Measurements from ENCODE around the gene TRAPPC2.

Gene TRAPPC2

DNA sequence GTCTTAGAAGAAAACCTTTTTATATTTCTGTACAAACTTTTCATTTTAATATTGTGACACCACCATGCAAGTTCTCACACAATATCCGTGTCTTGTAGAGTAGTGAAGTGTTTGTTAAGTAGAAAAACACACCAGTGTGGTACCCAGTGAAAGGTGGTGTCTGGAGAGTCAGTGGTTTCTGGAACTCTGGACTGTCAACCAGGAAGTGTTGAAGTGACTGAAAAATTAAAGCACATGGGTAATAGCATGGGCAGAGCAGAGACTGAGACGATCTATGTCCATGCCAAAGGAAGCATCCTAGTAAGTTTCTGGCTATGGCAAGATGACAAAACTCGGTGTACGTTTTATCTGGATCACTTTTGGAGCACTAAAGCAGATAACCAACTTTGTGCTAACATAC, 23.3 kb downstream of the TRAPPC2 start:
- no peaks in the 10 kb centered on the region for H3K9me3 ChIP-seq (ENCODE audit: low read length)
- H3K9ac ChIP-seq (ENCODE audit: low read length) = no peak overlapping the region
- H3K27ac ChIP-seq (ENCODE audit: low read depth, low read length, poor library complexity, severe bottlenecking) = no peak overlapping the region
- H3K4me1 ChIP-seq (ENCODE audit: insufficient read depth, low read length, severe bottlenecking) = no peaks in the 10 kb centered on the region
- H3K36me3 ChIP-seq (ENCODE audit: insufficient read depth, low read length) = peaks cover 71% of the 10 kb centered on the region
- no peak overlapping the region for H3K4me2 ChIP-seq (ENCODE audit: low read length)
- H3K27me3 ChIP-seq (ENCODE audit: insufficient read depth, low read length) = no peaks in the 10 kb centered on the region
- H2AFZ ChIP-seq (ENCODE audit: low read length) = no peak overlapping the region
- H3F3A ChIP-seq (ENCODE audit: insufficient read depth, low read length) = no peaks in the 10 kb centered on the region
- no peak overlapping the region for H3K4me3 ChIP-seq (ENCODE audit: low read depth, low read length, poor library complexity, severe bottlenecking)
- H3K9me2 ChIP-seq (ENCODE audit: low read depth, low read length) = no peaks in the 10 kb centered on the region
- no peaks in the 10 kb centered on the region for H4K20me1 ChIP-seq (ENCODE audit: insufficient read depth, low read length)
- TF ChIP-seq, protein P1, sequence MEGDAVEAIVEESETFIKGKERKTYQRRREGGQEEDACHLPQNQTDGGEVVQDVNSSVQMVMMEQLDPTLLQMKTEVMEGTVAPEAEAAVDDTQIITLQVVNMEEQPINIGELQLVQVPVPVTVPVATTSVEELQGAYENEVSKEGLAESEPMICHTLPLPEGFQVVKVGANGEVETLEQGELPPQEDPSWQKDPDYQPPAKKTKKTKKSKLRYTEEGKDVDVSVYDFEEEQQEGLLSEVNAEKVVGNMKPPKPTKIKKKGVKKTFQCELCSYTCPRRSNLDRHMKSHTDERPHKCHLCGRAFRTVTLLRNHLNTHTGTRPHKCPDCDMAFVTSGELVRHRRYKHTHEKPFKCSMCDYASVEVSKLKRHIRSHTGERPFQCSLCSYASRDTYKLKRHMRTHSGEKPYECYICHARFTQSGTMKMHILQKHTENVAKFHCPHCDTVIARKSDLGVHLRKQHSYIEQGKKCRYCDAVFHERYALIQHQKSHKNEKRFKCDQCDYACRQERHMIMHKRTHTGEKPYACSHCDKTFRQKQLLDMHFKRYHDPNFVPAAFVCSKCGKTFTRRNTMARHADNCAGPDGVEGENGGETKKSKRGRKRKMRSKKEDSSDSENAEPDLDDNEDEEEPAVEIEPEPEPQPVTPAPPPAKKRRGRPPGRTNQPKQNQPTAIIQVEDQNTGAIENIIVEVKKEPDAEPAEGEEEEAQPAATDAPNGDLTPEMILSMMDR (IDR thresholded peaks at IDR 0.05; ENCODE audit: low read length) = no peak
- TF ChIP-seq EZH2 (IDR thresholded peaks at IDR 0.05; ENCODE audit: borderline replicate concordance, low read length) = no peak
- no peaks in the 10 kb centered on the region for H3K79me2 ChIP-seq (ENCODE audit: insufficient read depth, low read length)

DNA sequence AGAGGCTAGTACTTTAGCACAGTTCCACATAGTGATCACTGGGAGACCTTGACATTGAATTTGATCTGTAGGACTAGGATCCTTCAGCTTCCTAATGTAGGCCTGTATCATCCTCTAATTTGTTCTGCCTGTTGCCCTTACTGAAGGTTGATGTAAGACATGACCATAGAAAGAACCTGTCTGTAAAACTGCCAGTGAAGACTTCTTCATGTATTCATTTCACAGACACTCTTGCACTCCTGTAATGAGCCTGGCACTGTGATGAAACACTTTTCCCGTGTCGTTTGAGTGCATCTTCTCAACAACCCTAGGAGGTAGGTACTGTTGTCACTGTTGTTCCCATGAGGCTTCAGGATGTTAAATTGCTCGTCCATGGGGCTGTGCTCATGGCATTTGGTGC, 30.8 kb downstream of the TRAPPC2 start:
- Histone ChIP-seq H3K36me3 (ENCODE audit: insufficient read depth, low read length) (peaks cover 9% of the 10 kb centered on the region), H3K79me2 (ENCODE audit: insufficient read depth, low read length) (peaks cover 34% of the 10 kb centered on the region), H3F3A (ENCODE audit: insufficient read depth, low read length) (no peaks in the 10 kb centered on the region), H3K27ac (ENCODE audit: low read depth, low read length, poor library complexity, severe bottlenecking) (no peak overlapping the region), H3K4me3 (ENCODE audit: low read depth, low read length, poor library complexity, severe bottlenecking) (no peak overlapping the region), H3K9ac (ENCODE audit: low read length) (no peak overlapping the region), H3K9me3 (ENCODE audit: low read length) (no peaks in the 10 kb centered on the region), H4K20me1 (ENCODE audit: insufficient read depth, low read length) (no peaks in the 10 kb centered on the region), H3K27me3 (ENCODE audit: insufficient read depth, low read length) (no peaks in the 10 kb centered on the region), H2AFZ (ENCODE audit: low read length) (no peak overlapping the region), H3K9me2 (ENCODE audit: low read depth, low read length) (no peaks in the 10 kb centered on the region), H3K4me2 (ENCODE audit: low read length) (no peak overlapping the region), H3K4me1 (ENCODE audit: insufficient read depth, low read length, severe bottlenecking) (peaks cover 31% of the 10 kb centered on the region)
- TF ChIP-seq EZH2 (IDR thresholded peaks at IDR 0.05; ENCODE audit: borderline replicate concordance, low read length) = no peak
- TF ChIP-seq, protein P1 (IDR thresholded peaks at IDR 0.05; ENCODE audit: low read length) = no peak

DNA sequence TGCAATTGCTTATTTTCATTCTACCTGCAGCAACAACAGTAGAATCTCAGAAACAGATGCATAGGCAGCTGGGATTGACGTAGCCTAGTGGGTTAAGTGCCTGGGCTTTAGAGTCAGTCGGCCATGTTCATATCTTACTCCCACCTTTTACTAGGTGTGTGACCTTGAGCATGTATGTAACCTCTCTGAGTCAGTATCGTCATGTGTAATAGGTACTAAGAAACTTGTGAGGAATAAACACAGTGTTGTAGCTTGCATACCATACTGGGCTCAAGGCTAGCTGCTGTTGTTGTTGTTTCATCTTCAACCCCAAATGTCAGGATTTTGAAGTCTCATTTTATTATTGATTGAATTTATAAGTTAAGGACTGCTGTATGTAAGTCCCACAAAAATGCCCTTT, 31.3 kb downstream of the TRAPPC2 start:
- H2AFZ ChIP-seq (ENCODE audit: low read length) = no peak overlapping the region
- no peaks in the 10 kb centered on the region for H4K20me1 ChIP-seq (ENCODE audit: insufficient read depth, low read length)
- TF ChIP-seq, protein P1 (IDR thresholded peaks at IDR 0.05; ENCODE audit: low read length) = no peak
- no peak for TF ChIP-seq EZH2 (IDR thresholded peaks at IDR 0.05; ENCODE audit: borderline replicate concordance, low read length)
- H3K27me3 ChIP-seq (ENCODE audit: insufficient read depth, low read length) = no peaks in the 10 kb centered on the region
- H3K79me2 ChIP-seq (ENCODE audit: insufficient read depth, low read length) = peaks cover 38% of the 10 kb centered on the region
- H3K9me3 ChIP-seq (ENCODE audit: low read length) = no peaks in the 10 kb centered on the region
- no peak overlapping the region for H3K9ac ChIP-seq (ENCODE audit: low read length)
- H3K27ac ChIP-seq (ENCODE audit: low read depth, low read length, poor library complexity, severe bottlenecking) = peak overlapping the region; percentile 27
- no peaks in the 10 kb centered on the region for H3K9me2 ChIP-seq (ENCODE audit: low read depth, low read length)
- H3K4me3 ChIP-seq (ENCODE audit: low read depth, low read length, poor library complexity, severe bottlenecking) = no peak overlapping the region
- peaks cover 5% of the 10 kb centered on the region for H3K36me3 ChIP-seq (ENCODE audit: insufficient read depth, low read length)
- H3F3A ChIP-seq (ENCODE audit: insufficient read depth, low read length) = no peaks in the 10 kb centered on the region
- H3K4me1 ChIP-seq (ENCODE audit: insufficient read depth, low read length, severe bottlenecking) = peaks cover 35% of the 10 kb centered on the region
- no peak overlapping the region for H3K4me2 ChIP-seq (ENCODE audit: low read length)
